ENCODE data around the gene TRIM24.

DNA sequence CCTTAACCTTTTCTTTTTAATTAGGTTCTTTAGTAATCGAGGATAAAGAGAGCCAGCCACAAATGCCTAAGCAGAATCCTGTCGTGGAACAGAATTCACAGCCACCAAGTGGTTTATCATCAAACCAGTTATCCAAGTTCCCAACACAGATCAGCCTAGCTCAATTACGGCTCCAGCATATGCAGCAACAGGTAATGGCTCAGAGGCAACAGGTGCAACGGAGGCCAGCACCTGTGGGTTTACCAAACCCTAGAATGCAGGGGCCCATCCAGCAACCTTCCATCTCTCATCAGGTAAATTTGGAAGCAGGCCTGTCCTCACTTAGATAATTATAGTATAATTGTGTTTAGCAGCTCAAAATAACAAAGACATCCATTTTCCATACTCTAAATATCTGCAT is 94.6 kb downstream of the TRIM24 start:
- TF ChIP-seq POLR2AphosphoS5 (IDR thresholded peaks at IDR 0.05; ENCODE audit: low read depth, low read length) (no peak), SIN3A (IDR thresholded peaks at IDR 0.05; ENCODE audit: borderline replicate concordance, insufficient read depth, low read length) (no peak)
- TF ChIP-seq, protein P1, sequence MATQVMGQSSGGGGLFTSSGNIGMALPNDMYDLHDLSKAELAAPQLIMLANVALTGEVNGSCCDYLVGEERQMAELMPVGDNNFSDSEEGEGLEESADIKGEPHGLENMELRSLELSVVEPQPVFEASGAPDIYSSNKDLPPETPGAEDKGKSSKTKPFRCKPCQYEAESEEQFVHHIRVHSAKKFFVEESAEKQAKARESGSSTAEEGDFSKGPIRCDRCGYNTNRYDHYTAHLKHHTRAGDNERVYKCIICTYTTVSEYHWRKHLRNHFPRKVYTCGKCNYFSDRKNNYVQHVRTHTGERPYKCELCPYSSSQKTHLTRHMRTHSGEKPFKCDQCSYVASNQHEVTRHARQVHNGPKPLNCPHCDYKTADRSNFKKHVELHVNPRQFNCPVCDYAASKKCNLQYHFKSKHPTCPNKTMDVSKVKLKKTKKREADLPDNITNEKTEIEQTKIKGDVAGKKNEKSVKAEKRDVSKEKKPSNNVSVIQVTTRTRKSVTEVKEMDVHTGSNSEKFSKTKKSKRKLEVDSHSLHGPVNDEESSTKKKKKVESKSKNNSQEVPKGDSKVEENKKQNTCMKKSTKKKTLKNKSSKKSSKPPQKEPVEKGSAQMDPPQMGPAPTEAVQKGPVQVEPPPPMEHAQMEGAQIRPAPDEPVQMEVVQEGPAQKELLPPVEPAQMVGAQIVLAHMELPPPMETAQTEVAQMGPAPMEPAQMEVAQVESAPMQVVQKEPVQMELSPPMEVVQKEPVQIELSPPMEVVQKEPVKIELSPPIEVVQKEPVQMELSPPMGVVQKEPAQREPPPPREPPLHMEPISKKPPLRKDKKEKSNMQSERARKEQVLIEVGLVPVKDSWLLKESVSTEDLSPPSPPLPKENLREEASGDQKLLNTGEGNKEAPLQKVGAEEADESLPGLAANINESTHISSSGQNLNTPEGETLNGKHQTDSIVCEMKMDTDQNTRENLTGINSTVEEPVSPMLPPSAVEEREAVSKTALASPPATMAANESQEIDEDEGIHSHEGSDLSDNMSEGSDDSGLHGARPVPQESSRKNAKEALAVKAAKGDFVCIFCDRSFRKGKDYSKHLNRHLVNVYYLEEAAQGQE (IDR thresholded peaks at IDR 0.05; ENCODE audit: insufficient read depth in 1 of 2, low read depth in 2 of 2, low read length in 2 of 2), result no peak
